HG03097 (cell line): ENCODE data around the gene SEL1L.
"Not testable (repeated sequence)": the region's sequence is repeated elsewhere in the genome, so short reads cannot be mapped to it uniquely, and the experiment has no call there.

Source experiments
- ATAC-seq: cut with Tn5 transposase; IDR thresholded peaks from one replicate; pipeline ENCODE4 v1.9.1; 2021; ENCODE audit not compliant: unreplicated experiment, low FRiP score

SEL1L gene

DNA sequence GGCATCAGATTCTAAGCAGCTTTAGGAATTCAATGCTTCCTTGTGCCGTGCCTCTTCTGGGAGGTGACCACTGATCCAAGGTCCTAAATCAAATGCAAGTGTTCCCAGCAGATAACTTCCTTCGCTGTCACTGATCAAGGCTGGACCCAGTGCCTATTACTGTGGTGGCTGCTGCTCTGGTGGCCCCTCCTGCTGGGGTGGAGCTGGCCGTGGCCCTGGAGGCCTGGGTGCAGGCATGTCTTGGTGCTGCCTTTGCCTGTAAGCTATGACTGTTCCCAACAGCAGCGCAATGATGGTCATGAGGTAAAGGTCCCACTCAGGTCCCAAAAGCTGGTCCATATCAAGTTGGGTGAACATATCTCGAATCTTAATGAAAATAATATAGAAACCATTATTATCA, 56.8 kb downstream of the SEL1L start:
- no peak for ATAC-seq

DNA sequence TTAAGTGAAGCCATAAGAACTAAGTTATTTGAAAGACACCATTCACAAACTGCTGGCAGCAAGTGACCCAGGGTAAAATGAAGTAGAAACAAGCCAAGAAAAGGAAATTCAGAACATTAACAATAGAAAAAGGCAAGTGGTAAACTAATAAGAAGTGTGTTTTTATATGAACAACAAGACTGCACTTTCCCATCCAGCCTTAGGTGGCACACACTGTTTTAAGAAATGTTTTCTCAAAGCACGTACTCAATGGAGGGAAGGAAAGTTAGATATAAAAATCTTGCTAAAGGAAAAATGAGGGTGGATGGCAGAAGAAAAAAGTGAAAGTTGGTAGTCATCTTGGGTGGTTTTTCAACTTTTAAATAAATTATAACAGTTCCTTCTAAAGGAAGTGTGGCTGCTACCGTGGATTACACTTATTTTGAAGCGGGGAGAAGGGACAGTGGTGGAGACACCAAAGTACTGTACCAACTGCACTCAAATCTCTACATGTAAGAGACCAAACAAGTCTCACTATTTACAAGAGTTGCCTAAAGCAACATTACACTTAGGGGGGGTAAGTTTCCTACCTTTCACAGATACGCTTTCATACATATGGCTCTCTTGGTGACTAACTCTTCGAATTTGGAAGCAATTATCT, 58.8 kb downstream of the SEL1L start:
- ATAC-seq, result no peak

- ATAC-seq, result peak; percentile 60
Measured at GRCh38 chr14:81474148-81474492, 59.5 kb downstream of the SEL1L start.

DNA sequence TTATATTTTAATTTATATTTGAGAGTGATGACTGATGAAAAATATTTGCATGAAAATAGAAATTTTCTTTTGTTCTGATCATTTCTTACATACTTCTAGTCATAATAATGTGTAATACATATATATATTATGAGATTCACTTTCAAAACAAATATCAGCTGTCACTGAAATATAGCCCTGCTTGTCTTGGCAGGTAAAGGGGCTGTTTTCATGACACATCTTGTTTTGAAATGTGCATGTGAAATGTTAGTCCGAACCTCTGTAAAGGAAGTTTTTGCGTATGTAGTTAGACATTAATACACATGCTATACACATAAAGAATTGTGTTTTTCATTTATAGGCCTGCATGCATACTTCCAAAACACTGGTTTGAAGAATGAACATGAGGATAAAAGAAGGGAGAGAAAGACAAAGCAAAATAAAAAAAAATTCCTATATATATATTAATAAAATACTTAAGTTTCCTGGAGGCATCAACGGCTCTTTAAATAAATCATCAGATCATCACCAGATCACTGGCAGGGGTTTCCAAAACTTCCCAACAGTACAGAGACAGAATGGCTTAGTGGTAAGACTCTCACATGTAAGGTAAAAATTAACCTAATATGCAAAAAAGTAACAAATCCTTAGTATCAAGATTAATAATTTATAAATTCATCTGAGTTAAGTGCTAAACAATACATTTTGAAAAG, 60.1 kb downstream of the SEL1L start:
- ATAC-seq, result peak; percentile 43

- no peak for ATAC-seq
Measured at GRCh38 chr14:81472096-81472800, 61.4 kb downstream of the SEL1L start.

- no peak for ATAC-seq
Measured at GRCh38 chr14:81471062-81471461, 62.6 kb downstream of the SEL1L start.

- ATAC-seq, result peak; percentile 28
Measured at GRCh38 chr14:81470557-81470826, 63.2 kb downstream of the SEL1L start.

DNA sequence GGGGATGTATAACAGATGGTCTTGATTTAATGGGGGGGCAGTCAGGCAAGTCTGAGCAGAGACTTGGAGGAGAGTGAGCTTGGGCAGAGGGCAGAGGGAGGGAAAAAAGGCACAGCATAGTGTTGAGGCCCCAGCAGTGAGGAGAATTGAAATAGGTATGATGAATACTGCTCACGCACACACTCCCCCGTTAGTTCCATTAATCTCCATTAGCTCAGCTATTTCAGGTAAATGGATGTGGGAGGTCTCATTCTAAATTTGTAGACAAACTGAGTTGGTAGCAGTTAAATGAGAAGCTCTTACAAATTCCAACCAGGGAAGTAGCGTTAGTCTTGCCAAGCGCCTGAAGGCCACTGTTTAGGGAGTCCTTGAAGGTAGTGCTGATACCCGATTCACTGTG, 66.8 kb downstream of the SEL1L start:
- no peak for ATAC-seq

GRCh38 chr14:81465507-81466228, 68.0 kb downstream of the SEL1L start:
- no peak for ATAC-seq

DNA sequence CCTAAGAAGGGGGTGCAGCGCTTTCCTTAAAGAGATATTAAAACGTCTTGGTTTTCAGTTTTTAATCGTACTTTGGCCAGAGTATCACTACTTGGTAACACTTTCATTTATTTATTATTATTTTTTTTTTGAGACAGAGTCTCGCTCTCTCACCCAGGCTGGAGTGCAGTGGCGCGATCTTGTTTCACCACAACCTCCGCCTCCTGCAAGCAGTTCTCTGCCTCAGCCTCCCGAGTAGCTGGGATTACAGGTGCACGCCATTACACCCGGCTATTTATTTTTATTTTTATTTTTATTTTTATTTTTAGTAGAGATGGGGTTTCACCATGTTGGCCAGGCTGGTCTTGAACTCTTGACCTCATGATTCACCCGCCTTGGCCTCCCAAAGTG, 68.7 kb downstream of the SEL1L start:
- not testable (repeated sequence) for ATAC-seq

DNA sequence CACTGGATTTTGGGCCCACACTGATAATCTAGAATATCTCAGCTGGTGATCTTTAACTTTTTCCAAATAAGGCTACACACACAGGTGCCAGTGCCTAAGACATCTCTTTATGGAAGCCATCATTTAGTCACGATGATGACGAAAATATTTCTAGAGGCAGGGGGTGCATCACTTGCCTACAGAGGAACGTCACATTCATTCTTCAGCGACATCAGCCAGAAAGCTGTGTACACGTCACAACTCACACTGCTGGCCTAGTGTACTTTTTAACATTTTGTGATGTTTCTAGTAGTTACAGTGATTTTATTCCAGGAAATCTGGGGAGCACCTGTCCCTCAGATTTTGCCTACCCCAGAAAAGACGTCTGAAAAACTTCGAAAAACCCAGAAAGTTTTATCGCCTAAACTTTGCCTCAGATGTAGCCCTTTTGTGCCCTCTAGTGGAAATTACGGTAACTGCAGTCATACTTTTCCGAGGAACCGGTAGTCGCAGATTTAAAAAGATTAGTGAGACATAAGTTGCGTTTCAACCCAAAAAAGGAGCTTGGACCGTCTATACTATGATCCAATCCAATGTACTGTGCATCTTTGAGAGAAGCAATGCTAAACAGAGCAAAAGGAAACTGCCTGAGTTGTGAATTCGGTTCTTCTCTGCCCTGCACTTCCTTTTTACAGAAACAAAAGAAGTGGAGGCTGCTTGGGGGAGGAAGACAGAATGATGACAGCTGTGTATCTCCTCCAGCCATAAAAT, 69.2 kb downstream of the SEL1L start:
- ATAC-seq, result peak; percentile 54

DNA sequence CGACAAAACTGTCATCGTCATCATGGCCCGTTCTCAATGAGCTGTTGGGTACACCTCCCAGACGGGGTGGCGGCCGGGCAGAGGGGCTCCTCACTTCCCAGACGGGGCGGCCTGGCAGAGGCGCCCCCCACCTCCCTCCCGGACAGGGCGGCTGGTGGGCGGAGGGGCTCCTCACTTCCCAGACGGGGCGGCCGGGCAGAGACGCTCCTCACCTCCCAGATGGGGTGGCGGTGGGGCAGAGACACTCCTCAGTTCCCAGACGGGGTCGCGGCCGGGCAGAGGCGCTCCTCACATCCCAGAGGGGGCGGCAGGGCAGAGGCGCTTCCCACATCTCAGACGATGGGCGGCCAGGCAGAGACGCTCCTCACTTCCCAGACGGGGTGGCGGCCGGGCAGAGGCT, 71.3 kb downstream of the SEL1L start:
- not testable (repeated sequence) for ATAC-seq

DNA sequence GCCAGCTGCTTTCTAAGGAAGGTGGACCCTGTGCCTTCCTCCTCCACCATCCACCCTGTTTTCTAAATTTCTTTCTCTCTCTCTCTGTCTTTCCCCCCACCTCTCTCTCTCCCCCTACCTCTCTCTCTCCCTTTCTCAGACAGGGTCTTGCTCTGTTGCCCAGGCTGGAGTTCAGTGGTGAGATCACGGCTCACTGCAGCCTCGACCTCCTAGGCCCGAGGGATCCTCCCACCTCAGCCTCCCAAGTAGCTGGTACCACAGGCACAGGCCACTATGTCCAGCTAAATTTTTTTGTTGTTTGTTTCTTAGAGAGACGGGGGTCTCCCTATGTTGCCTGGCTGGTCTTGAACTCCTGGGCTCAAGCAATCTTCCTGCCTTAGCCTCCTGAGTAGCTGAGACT, 73.7 kb downstream of the SEL1L start:
- no peak for ATAC-seq

DNA sequence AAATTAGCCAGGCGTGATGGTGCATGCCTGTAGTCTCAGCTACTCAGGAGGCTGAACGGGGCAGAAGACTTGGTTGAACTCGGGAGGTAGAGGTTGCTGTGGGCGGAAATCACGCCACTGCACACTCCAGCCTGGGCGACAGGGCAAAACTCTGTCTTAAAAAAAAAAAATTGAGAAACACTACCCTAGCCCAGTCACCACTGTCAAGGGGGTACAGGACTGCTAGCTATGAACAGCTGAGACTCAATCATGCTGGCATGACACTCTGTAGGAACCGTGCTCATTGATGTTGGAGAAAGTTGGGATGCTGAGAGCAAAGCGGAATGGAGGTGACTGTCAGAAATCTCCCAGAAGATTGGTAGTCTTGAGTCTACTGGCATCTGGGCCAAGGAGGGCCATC, 75.3 kb downstream of the SEL1L start:
- ATAC-seq, result no peak

DNA sequence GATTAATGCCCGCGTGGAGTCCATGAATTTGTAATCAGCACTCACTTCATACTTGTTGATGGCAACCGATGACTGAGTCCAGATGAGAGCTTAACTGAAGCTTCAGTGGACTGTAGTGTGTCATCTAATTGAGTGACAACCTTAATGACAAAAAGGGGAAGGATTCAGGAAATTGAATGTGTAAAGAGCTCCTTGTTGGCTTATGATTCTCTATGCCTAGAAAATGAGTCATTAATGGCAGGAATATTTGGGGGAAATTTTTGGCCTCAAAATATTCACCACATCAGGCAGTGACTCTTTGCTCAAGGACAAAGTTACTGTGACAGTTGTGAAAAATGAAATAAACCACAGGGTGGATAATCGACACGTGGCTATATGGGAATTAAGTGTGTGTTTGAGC, 78.3 kb downstream of the SEL1L start:
- ATAC-seq, result no peak

DNA sequence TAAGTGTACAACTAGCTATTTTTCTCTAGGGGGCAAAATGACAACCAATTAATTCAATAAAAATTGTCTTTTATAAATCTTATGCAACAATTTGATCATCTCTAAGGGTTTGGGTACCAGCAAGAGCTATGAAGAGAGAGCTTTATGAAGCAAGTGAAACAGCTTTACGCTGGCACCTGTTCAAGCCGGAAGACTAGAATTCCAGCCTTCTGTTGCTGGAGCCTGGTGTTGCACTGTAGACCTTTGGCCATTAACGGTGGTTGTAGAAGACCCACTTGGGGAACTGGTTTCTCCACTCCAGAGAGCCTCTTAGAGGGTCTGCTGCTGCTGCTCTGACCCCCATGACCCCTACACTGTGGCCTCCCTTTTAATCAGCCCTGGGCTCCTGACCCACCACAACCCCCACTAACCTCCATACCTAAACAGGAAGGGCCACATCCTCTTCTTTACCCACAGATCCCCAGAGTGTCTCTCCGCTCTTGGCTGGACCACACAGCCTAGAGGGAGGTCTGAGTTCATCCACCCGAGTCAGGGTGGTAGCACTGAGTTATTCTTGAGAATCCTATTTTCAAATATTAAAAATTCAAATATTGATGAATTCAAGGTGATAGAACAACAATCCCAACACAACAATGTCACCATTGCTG, 79.0 kb downstream of the SEL1L start:
- peak; percentile 83 for ATAC-seq

GRCh38 chr14:81453166-81453766, 80.4 kb downstream of the SEL1L start:
- peak; percentile 59 for ATAC-seq

GRCh38 chr14:81452341-81453133, 81.1 kb downstream of the SEL1L start:
- ATAC-seq, result no peak

- no peak for ATAC-seq
Measured at GRCh38 chr14:81450976-81451375, 82.7 kb downstream of the SEL1L start.
